Dendritic cell treated with granulocyte-macrophage colony-stimulating factor and Interleukin-4, amounts not matched to agents 40 ng/mL and 50 ng/mL, for 4 days (primary cell): ENCODE measurements around the gene EIF2AK3.

Source experiments
- H3K27ac Mint-ChIP-seq: one replicate; pipeline ENCODE4 v1.8.0; 2022; ENCODE audit warnings: mild to moderate bottlenecking, mixed read lengths
- H3K27me3 Mint-ChIP-seq: one replicate; pipeline ENCODE4 v1.8.0; 2022; ENCODE audit warnings: mild to moderate bottlenecking, mixed read lengths
- H3K36me3 Mint-ChIP-seq: one replicate; pipeline ENCODE4 v1.8.0; 2022; ENCODE audit warnings: low read depth, mixed read lengths
- H3K4me1 Mint-ChIP-seq: one replicate; pipeline ENCODE4 v1.8.0; 2022; ENCODE audit warnings: low read depth, mixed read lengths
- H3K4me3 Mint-ChIP-seq: one replicate; pipeline ENCODE4 v1.8.0; 2022; ENCODE audit warnings: mild to moderate bottlenecking, moderate library complexity, mixed read lengths
- H3K9me3 Mint-ChIP-seq: one replicate; pipeline ENCODE4 v1.8.0; 2022; ENCODE audit warnings: mixed read lengths
- intact Hi-C: fragments of 100-400 bp; cut with micrococcal nuclease; formaldehyde crosslinking; loops from one replicate; pipeline ENCODE4 v1.15.0; 2022

EIF2AK3 gene

GRCh38 chr2:88627055-88627855 is at the start of gene EIF2AK3:
Gene EIF2AK3, minus strand, starts transcription at chr2:88627464. Its CDS starts 190 bp downstream, at chr2:88627274.
- no peaks in the 10 kb centered on the region for H3K36me3 Mint-ChIP-seq
- H3K4me3 Mint-ChIP-seq: no peak within 1 kb of the TSS
- H3K4me1 Mint-ChIP-seq: no peaks in the 10 kb centered on the region
- no peak within 1 kb of the TSS for H3K27ac Mint-ChIP-seq
- no peaks in the 10 kb centered on the region for H3K9me3 Mint-ChIP-seq
- intact Hi-C loops: loop anchor here (1.0 kb wide), 1 partner anchor 64 kb away; the partner anchor contains the start of gene RPIA
- no peaks in the 10 kb centered on the region for H3K27me3 Mint-ChIP-seq

GRCh38 chr2:88673363-88673762 is 46.1 kb upstream of the EIF2AK3 start:
- no peak overlapping the region for H3K4me3 Mint-ChIP-seq
- H3K4me1 Mint-ChIP-seq: no peaks in the 10 kb centered on the region
- peaks cover 2% of the 10 kb centered on the region for H3K27me3 Mint-ChIP-seq
- H3K9me3 Mint-ChIP-seq: no peaks in the 10 kb centered on the region
- intact Hi-C loops: no loop called here
- no peak overlapping the region for H3K27ac Mint-ChIP-seq
- H3K36me3 Mint-ChIP-seq: no peaks in the 10 kb centered on the region

GRCh38 chr2:88671786-88672427 is 44.6 kb upstream of the EIF2AK3 start:
- H3K4me3 Mint-ChIP-seq: no peak overlapping the region
- peaks cover 2% of the 10 kb centered on the region for H3K27me3 Mint-ChIP-seq
- intact Hi-C loops: loop anchor here (1.0 kb wide), 1 partner anchor 81 kb away; no protein-coding TSS in a partner anchor
- no peaks in the 10 kb centered on the region for H3K36me3 Mint-ChIP-seq
- H3K9me3 Mint-ChIP-seq: no peaks in the 10 kb centered on the region
- no peak overlapping the region for H3K27ac Mint-ChIP-seq
- H3K4me1 Mint-ChIP-seq: no peaks in the 10 kb centered on the region

GRCh38 chr2:88669482-88670214 is 42.4 kb upstream of the EIF2AK3 start:
- no peak overlapping the region for H3K27ac Mint-ChIP-seq
- no peaks in the 10 kb centered on the region for H3K36me3 Mint-ChIP-seq
- no peaks in the 10 kb centered on the region for H3K4me1 Mint-ChIP-seq
- H3K4me3 Mint-ChIP-seq: no peak overlapping the region
- H3K9me3 Mint-ChIP-seq: no peaks in the 10 kb centered on the region
- peaks cover 2% of the 10 kb centered on the region for H3K27me3 Mint-ChIP-seq
- intact Hi-C loops: no loop called here

- Mint-ChIP-seq H3K9me3 (no peaks in the 10 kb centered on the region), H3K4me3 (no peak overlapping the region), H3K27me3 (peaks cover 2% of the 10 kb centered on the region), H3K4me1 (no peaks in the 10 kb centered on the region), H3K27ac (no peak overlapping the region), H3K36me3 (no peaks in the 10 kb centered on the region)
- intact Hi-C loops: no loop called here
Observed at GRCh38 chr2:88668862-88669261, 41.6 kb upstream of the EIF2AK3 start.

- H3K4me3 Mint-ChIP-seq: no peak overlapping the region
- H3K4me1 Mint-ChIP-seq: no peaks in the 10 kb centered on the region
- H3K27me3 Mint-ChIP-seq: peaks cover 1% of the 10 kb centered on the region
- no peaks in the 10 kb centered on the region for H3K9me3 Mint-ChIP-seq
- H3K36me3 Mint-ChIP-seq: no peaks in the 10 kb centered on the region
- intact Hi-C loops: no loop called here
- no peak overlapping the region for H3K27ac Mint-ChIP-seq
Observed at GRCh38 chr2:88667219-88667618, 40.0 kb upstream of the EIF2AK3 start.

- no peaks in the 10 kb centered on the region for H3K4me1 Mint-ChIP-seq
- no peak overlapping the region for H3K4me3 Mint-ChIP-seq
- H3K27me3 Mint-ChIP-seq: no peaks in the 10 kb centered on the region
- H3K9me3 Mint-ChIP-seq: no peaks in the 10 kb centered on the region
- H3K36me3 Mint-ChIP-seq: no peaks in the 10 kb centered on the region
- intact Hi-C loops: no loop called here
- no peak overlapping the region for H3K27ac Mint-ChIP-seq
Observed at GRCh38 chr2:88666576-88666975, 39.3 kb upstream of the EIF2AK3 start.

- intact Hi-C loops: no loop called here
- no peaks in the 10 kb centered on the region for H3K4me1 Mint-ChIP-seq
- H3K27ac Mint-ChIP-seq: no peak overlapping the region
- no peaks in the 10 kb centered on the region for H3K27me3 Mint-ChIP-seq
- no peaks in the 10 kb centered on the region for H3K9me3 Mint-ChIP-seq
- H3K36me3 Mint-ChIP-seq: no peaks in the 10 kb centered on the region
- no peak overlapping the region for H3K4me3 Mint-ChIP-seq
Observed at GRCh38 chr2:88660622-88661021, 33.4 kb upstream of the EIF2AK3 start.

- H3K27ac Mint-ChIP-seq: no peak overlapping the region
- intact Hi-C loops: no loop called here
- no peaks in the 10 kb centered on the region for H3K27me3 Mint-ChIP-seq
- H3K36me3 Mint-ChIP-seq: no peaks in the 10 kb centered on the region
- no peaks in the 10 kb centered on the region for H3K4me1 Mint-ChIP-seq
- no peak overlapping the region for H3K4me3 Mint-ChIP-seq
- H3K9me3 Mint-ChIP-seq: no peaks in the 10 kb centered on the region
Observed at GRCh38 chr2:88659538-88659915, 32.3 kb upstream of the EIF2AK3 start.

GRCh38 chr2:88658881-88659537 is 31.7 kb upstream of the EIF2AK3 start:
- no peaks in the 10 kb centered on the region for H3K9me3 Mint-ChIP-seq
- no peaks in the 10 kb centered on the region for H3K4me1 Mint-ChIP-seq
- H3K27ac Mint-ChIP-seq: no peak overlapping the region
- intact Hi-C loops: no loop called here
- H3K4me3 Mint-ChIP-seq: no peak overlapping the region
- no peaks in the 10 kb centered on the region for H3K27me3 Mint-ChIP-seq
- no peaks in the 10 kb centered on the region for H3K36me3 Mint-ChIP-seq

GRCh38 chr2:88658326-88658725 is 31.1 kb upstream of the EIF2AK3 start:
- Mint-ChIP-seq H3K4me1 (no peaks in the 10 kb centered on the region), H3K27ac (no peak overlapping the region), H3K4me3 (no peak overlapping the region), H3K27me3 (no peaks in the 10 kb centered on the region), H3K36me3 (no peaks in the 10 kb centered on the region), H3K9me3 (no peaks in the 10 kb centered on the region)
- intact Hi-C loops: no loop called here

- no peaks in the 10 kb centered on the region for H3K4me1 Mint-ChIP-seq
- H3K27ac Mint-ChIP-seq: no peak overlapping the region
- no peaks in the 10 kb centered on the region for H3K27me3 Mint-ChIP-seq
- H3K9me3 Mint-ChIP-seq: no peaks in the 10 kb centered on the region
- intact Hi-C loops: no loop called here
- no peak overlapping the region for H3K4me3 Mint-ChIP-seq
- H3K36me3 Mint-ChIP-seq: no peaks in the 10 kb centered on the region
Observed at GRCh38 chr2:88657131-88657530, 29.9 kb upstream of the EIF2AK3 start.

- H3K9me3 Mint-ChIP-seq: no peaks in the 10 kb centered on the region
- no peak overlapping the region for H3K27ac Mint-ChIP-seq
- intact Hi-C loops: no loop called here
- peaks cover 1% of the 10 kb centered on the region for H3K27me3 Mint-ChIP-seq
- H3K4me3 Mint-ChIP-seq: no peak overlapping the region
- H3K4me1 Mint-ChIP-seq: no peaks in the 10 kb centered on the region
- no peaks in the 10 kb centered on the region for H3K36me3 Mint-ChIP-seq
Observed at GRCh38 chr2:88656690-88657089, 29.4 kb upstream of the EIF2AK3 start.

- no peaks in the 10 kb centered on the region for H3K36me3 Mint-ChIP-seq
- no peaks in the 10 kb centered on the region for H3K9me3 Mint-ChIP-seq
- no peaks in the 10 kb centered on the region for H3K4me1 Mint-ChIP-seq
- no peak overlapping the region for H3K4me3 Mint-ChIP-seq
- intact Hi-C loops: no loop called here
- H3K27me3 Mint-ChIP-seq: peaks cover 1% of the 10 kb centered on the region
- no peak overlapping the region for H3K27ac Mint-ChIP-seq
Observed at GRCh38 chr2:88654714-88655113, 27.4 kb upstream of the EIF2AK3 start.
